H1 (cell line): Measurements from ENCODE around the gene SKAP2.

Source experiments
- POLR2A ChIP-seq, 2 experiments: IDR thresholded peaks; 1 replicate in 1 of 2; 2 replicates in 1 of 2; pipeline ENCODE4 v1.6.1; 2011; ENCODE audit warnings: low read depth in 2 of 2, low read length in 2 of 2, mild to moderate bottlenecking in 2 of 2; ENCODE audit errors: control extremely low read depth in 1 of 2
- TF ChIP-seq, protein P1 (sequence below), 3 experiments: IDR thresholded peaks; 1 replicate in 2 of 3; 2 replicates in 1 of 3; pipeline versions ENCODE4 v1.5.1 to v1.6.1; 2011; ENCODE audit warnings: low read length in 3 of 3, mild to moderate bottlenecking in 3 of 3, inconsistent platforms in 2 of 3, low read depth in 1 of 3, moderate library complexity in 1 of 3; ENCODE audit not compliant: insufficient read depth in 1 of 3; ENCODE audit errors: control extremely low read depth in 1 of 3

DNA sequence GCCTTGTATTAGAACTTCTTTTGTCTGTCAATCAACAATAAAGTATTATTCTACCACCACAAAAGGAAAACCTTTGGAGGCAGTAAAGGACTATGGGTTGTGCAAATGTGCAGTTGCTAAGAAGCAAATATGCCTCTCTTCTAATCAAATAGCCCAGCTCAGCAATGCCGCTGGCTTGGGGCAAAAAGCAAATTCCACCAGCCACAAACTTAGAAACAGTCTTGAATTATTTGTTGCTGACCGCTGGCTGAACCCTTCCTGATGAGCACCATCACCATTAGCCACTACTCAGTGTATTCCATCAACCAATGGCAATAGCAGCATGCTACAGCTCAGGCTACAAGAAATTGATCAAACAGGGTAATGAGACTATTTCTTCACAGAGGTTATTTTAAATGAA is 51.0 kb downstream of the SKAP2 start:
- no peak for TF ChIP-seq POLR2A (IDR thresholded peaks at IDR 0.05; ENCODE audit: control extremely low read depth in 1 of 2, low read depth in 2 of 2, low read length in 2 of 2)
- TF ChIP-seq, protein P1, sequence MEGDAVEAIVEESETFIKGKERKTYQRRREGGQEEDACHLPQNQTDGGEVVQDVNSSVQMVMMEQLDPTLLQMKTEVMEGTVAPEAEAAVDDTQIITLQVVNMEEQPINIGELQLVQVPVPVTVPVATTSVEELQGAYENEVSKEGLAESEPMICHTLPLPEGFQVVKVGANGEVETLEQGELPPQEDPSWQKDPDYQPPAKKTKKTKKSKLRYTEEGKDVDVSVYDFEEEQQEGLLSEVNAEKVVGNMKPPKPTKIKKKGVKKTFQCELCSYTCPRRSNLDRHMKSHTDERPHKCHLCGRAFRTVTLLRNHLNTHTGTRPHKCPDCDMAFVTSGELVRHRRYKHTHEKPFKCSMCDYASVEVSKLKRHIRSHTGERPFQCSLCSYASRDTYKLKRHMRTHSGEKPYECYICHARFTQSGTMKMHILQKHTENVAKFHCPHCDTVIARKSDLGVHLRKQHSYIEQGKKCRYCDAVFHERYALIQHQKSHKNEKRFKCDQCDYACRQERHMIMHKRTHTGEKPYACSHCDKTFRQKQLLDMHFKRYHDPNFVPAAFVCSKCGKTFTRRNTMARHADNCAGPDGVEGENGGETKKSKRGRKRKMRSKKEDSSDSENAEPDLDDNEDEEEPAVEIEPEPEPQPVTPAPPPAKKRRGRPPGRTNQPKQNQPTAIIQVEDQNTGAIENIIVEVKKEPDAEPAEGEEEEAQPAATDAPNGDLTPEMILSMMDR (IDR thresholded peaks at IDR 0.05; ENCODE audit: control extremely low read depth in 1 of 3, insufficient read depth in 1 of 3, low read depth in 1 of 3, low read length in 3 of 3) = no peak
